GM12891 (cell line): ENCODE data around the gene CDHR3.

Experiments used
- PAX5 ChIP-seq: IDR thresholded peaks from 2 replicates; pipeline ENCODE4 v1.6.1; 2011; ENCODE audit warnings: low read length, moderate library complexity, mild to moderate bottlenecking; ENCODE audit not compliant: insufficient read depth, severe bottlenecking
- POLR2A ChIP-seq: IDR thresholded peaks from 2 replicates; pipeline ENCODE4 v1.6.1; 2011; ENCODE audit warnings: low read depth, low read length, control low read depth
- POLR2AphosphoS5 ChIP-seq: IDR thresholded peaks from 2 replicates; pipeline ENCODE4 v1.6.1; 2011; ENCODE audit warnings: low read depth, low read length, control low read depth
- POU2F2 ChIP-seq: IDR thresholded peaks from 2 replicates; pipeline ENCODE4 v1.6.1; 2011; ENCODE audit warnings: low read depth, mild to moderate bottlenecking, control low read depth, low read length, moderate library complexity
- SPI1 ChIP-seq: IDR thresholded peaks from 2 replicates; pipeline ENCODE4 v1.6.1; 2011; ENCODE audit warnings: low read depth, low read length, control low read depth
- TAF1 ChIP-seq: IDR thresholded peaks from 2 replicates; pipeline ENCODE4 v1.6.1; 2011; ENCODE audit warnings: low read depth, low read length, control low read depth

- no peak for TF ChIP-seq TAF1
- no peak for TF ChIP-seq POLR2A
- no peak for TF ChIP-seq POU2F2
- TF ChIP-seq POLR2AphosphoS5 = no peak
- no peak for TF ChIP-seq SPI1
- TF ChIP-seq PAX5 = no peak
Observed at GRCh38 chr7:106015381-106016218, 52.5 kb downstream of the CDHR3 start.
